Astrocyte (in vitro differentiated cells and primary cell): ENCODE data around the gene SPATA31C1. TPM values are rescaled to one million over a fixed set of nuclear protein-coding genes. Genes with fewer than 3 reads are reported as not detected.

Experiments used
- DNase-seq: peaks from one replicate; pipeline ENCODE4 v3.0.0-alpha.2; 2010; ENCODE audit warnings: low read depth
- FAIRE-seq: peaks from 2 replicates; lab custom pipeline; 2011; peaks lifted over from hg19 to GRCh38; lab: Jason Lieb, UNC
- H2AFZ ChIP-seq: 2 replicates; pipeline ENCODE4 v1.6.0; 2012; ENCODE audit warnings: low read depth, low read length, inconsistent platforms
- H3K27ac ChIP-seq: 2 replicates; pipeline ENCODE4 v1.5.1; 2011; ENCODE audit warnings: low read depth, low read length, inconsistent platforms
- H3K27me3 ChIP-seq: 2 replicates; pipeline ENCODE4 v1.6.0; 2011; ENCODE audit warnings: low read length, inconsistent platforms; ENCODE audit not compliant: insufficient read depth
- H3K36me3 ChIP-seq: 2 replicates; pipeline ENCODE4 v1.5.1; 2011; ENCODE audit warnings: low read length, inconsistent platforms; ENCODE audit not compliant: insufficient read depth
- H3K4me1 ChIP-seq: 2 replicates; pipeline ENCODE4 v1.5.1; 2011; ENCODE audit warnings: low read length, inconsistent platforms; ENCODE audit not compliant: insufficient read depth
- H3K4me2 ChIP-seq: 2 replicates; pipeline ENCODE4 v1.6.0; 2012; ENCODE audit warnings: low read length, inconsistent platforms
- H3K4me3 ChIP-seq: 2 replicates; pipeline ENCODE4 v1.5.1; 2011; ENCODE audit warnings: low read depth, mild to moderate bottlenecking, low read length, inconsistent platforms; ENCODE audit not compliant: insufficient read depth
- H3K79me2 ChIP-seq: 2 replicates; pipeline ENCODE4 v1.6.0; 2012; ENCODE audit warnings: mild to moderate bottlenecking, low read length, inconsistent platforms; ENCODE audit not compliant: insufficient read depth
- H3K9ac ChIP-seq: 2 replicates; pipeline ENCODE4 v1.6.0; 2012; ENCODE audit warnings: mild to moderate bottlenecking, low read length, inconsistent platforms
- H3K9me3 ChIP-seq: 2 replicates; pipeline ENCODE4 v1.5.1; 2012; ENCODE audit warnings: low read depth, mild to moderate bottlenecking, low read length, inconsistent platforms; ENCODE audit not compliant: insufficient read depth
- H4K20me1 ChIP-seq: 2 replicates; pipeline ENCODE4 v1.6.0; 2012; ENCODE audit warnings: low read length, inconsistent platforms; ENCODE audit not compliant: insufficient read depth
- H3K27ac Mint-ChIP-seq: one replicate; pipeline ENCODE4 v1.8.0; 2021; ENCODE audit warnings: mild to moderate bottlenecking, mixed read lengths; ENCODE audit not compliant: unreplicated experiment
- H3K27me3 Mint-ChIP-seq: one replicate; pipeline ENCODE4 v1.8.0; 2021; ENCODE audit warnings: low read depth, mixed read lengths; ENCODE audit not compliant: unreplicated experiment
- H3K36me3 Mint-ChIP-seq: one replicate; pipeline ENCODE4 v1.8.0; 2021; ENCODE audit warnings: low read depth, mixed read lengths; ENCODE audit not compliant: unreplicated experiment
- H3K4me1 Mint-ChIP-seq: one replicate; pipeline ENCODE4 v1.8.0; 2021; ENCODE audit warnings: low read depth, mixed read lengths; ENCODE audit not compliant: unreplicated experiment
- H3K4me3 Mint-ChIP-seq: one replicate; pipeline ENCODE4 v1.8.0; 2021; ENCODE audit warnings: mild to moderate bottlenecking, moderate library complexity, mixed read lengths; ENCODE audit not compliant: unreplicated experiment
- H3K9me3 Mint-ChIP-seq: one replicate; pipeline ENCODE4 v1.8.0; 2021; ENCODE audit warnings: mild to moderate bottlenecking, mixed read lengths; ENCODE audit not compliant: unreplicated experiment
- EZH2 ChIP-seq: IDR thresholded peaks from 2 replicates; pipeline ENCODE4 v1.6.1; 2012; ENCODE audit warnings: mild to moderate bottlenecking, low read length, inconsistent platforms; ENCODE audit not compliant: insufficient read depth
- total RNA-seq: library from RNA; stranded (reverse); gene quantifications from 2 replicates; pipeline ENCODE4 v1.2.1, GENCODE V29; 2021
- TF ChIP-seq, protein P1 (sequence below): IDR thresholded peaks from 2 replicates; pipeline ENCODE4 v1.5.1; 2011; ENCODE audit warnings: low read depth, mild to moderate bottlenecking, inconsistent platforms, low read length, moderate library complexity; ENCODE audit not compliant: insufficient read depth

Gene SPATA31C1
- total RNA-seq, 1 donor from 2014 or later: not detected

DNA sequence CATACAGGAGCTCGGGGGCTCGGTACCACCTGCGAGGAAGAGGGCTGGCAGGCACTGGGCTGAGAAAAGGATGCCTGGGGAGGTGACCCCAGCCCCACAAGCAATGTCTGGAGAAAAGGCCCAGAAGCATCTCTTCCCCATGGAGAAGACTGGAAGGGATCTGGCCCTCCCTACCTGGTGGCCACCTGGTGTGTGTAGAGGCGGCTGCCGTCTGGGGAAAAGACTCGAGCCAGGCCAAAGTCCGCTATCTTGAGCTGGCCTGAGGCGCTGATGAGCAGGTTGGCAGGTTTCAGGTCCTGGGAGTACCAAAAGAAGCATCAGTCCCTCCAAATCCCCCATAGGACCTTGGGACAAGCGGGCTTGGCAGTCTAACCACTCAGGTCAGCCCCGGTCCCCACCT, 52.8 kb downstream of the SPATA31C1 start:
- FAIRE-seq: no peak
- Histone ChIP-seq H3K36me3 (peaks cover 3% of the 10 kb centered on the region), H3K4me3 (no peak overlapping the region), H4K20me1 (peaks cover 6% of the 10 kb centered on the region), H3K27me3 (no peaks in the 10 kb centered on the region), H3K4me1 (peaks cover 6% of the 10 kb centered on the region), H3K4me2 (no peak overlapping the region), H2AFZ (no peak overlapping the region), H3K27ac (no peak overlapping the region), H3K9me3 (no peaks in the 10 kb centered on the region), H3K79me2 (no peaks in the 10 kb centered on the region), H3K9ac (no peak overlapping the region)
- no peaks in the 10 kb centered on the region for H3K9me3 Mint-ChIP-seq
- H3K4me1 Mint-ChIP-seq: peaks cover 1% of the 10 kb centered on the region
- H3K36me3 Mint-ChIP-seq: peaks cover 15% of the 10 kb centered on the region
- TF ChIP-seq, protein P1, sequence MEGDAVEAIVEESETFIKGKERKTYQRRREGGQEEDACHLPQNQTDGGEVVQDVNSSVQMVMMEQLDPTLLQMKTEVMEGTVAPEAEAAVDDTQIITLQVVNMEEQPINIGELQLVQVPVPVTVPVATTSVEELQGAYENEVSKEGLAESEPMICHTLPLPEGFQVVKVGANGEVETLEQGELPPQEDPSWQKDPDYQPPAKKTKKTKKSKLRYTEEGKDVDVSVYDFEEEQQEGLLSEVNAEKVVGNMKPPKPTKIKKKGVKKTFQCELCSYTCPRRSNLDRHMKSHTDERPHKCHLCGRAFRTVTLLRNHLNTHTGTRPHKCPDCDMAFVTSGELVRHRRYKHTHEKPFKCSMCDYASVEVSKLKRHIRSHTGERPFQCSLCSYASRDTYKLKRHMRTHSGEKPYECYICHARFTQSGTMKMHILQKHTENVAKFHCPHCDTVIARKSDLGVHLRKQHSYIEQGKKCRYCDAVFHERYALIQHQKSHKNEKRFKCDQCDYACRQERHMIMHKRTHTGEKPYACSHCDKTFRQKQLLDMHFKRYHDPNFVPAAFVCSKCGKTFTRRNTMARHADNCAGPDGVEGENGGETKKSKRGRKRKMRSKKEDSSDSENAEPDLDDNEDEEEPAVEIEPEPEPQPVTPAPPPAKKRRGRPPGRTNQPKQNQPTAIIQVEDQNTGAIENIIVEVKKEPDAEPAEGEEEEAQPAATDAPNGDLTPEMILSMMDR: no peak
- TF ChIP-seq EZH2: no peak
- no peak overlapping the region for H3K27ac Mint-ChIP-seq
- DNase-seq: no peak
- H3K4me3 Mint-ChIP-seq: no peak overlapping the region
- H3K27me3 Mint-ChIP-seq: peaks cover 3% of the 10 kb centered on the region

DNA sequence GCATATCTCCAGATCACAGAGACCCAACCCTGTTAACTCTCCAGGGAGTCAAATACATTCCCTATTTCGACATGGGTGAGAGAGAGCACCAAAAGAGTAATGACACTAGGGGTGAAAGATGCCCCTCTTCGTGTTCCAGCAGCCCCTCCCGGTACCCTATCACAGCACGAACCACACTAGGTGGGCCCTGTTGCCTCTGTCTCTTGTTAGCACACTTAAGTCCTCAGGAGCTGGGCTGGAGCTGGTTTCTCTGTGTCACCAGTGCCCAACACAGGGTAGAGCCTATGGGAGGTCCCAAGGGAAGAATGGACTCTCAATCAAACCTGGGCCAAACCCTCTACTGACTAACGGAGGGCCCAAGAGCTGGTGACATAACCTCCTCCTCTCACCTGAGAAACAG, 55.4 kb downstream of the SPATA31C1 start:
- Mint-ChIP-seq H3K4me3 (peak overlapping the region; percentile 91), H3K27ac (no peak overlapping the region), H3K4me1 (peaks cover 1% of the 10 kb centered on the region), H3K9me3 (no peaks in the 10 kb centered on the region), H3K36me3 (peaks cover 14% of the 10 kb centered on the region), H3K27me3 (peaks cover 3% of the 10 kb centered on the region)
- Histone ChIP-seq H3K9ac (peak overlapping the region; percentile 79), H3K4me3 (peak overlapping the region; percentile 73), H3K4me2 (peak overlapping the region; percentile 94), H3K27ac (no peak overlapping the region), H3K27me3 (no peaks in the 10 kb centered on the region), H3K36me3 (peaks cover under 1% of the 10 kb centered on the region), H2AFZ (no peak overlapping the region), H3K4me1 (peaks cover 6% of the 10 kb centered on the region), H3K79me2 (no peaks in the 10 kb centered on the region), H3K9me3 (no peaks in the 10 kb centered on the region), H4K20me1 (peaks cover 6% of the 10 kb centered on the region)
- DNase-seq: no peak
- no peak for FAIRE-seq
- TF ChIP-seq, protein P1: no peak
- TF ChIP-seq EZH2: no peak

Other genes starting within 250 kb of the SPATA31C1 start
- 94.9 and 99.1 TPM in 2 replicates for gene CTSL, start 191.8 kb upstream of the SPATA31C1 start, total RNA-seq
- gene SPATA31E1, start 35.1 kb upstream of the SPATA31C1 start, total RNA-seq: not detected in 2 replicates
- gene CDK20, start 56.6 kb downstream of the SPATA31C1 start, total RNA-seq: 4.5 and 4.7 TPM in 2 replicates
- gene SPATA31C2, start 220.5 kb downstream of the SPATA31C1 start, total RNA-seq: not detected in 2 replicates